ENCODE measurements around the gene FBXW8.

GRCh38 chr12:117080661-117081144 lies 170.0 kb downstream of the FBXW8 start:
- TF ChIP-seq EZH2 (IDR thresholded peaks at IDR 0.05; ENCODE audit: borderline replicate concordance, low read length) (no peak), CTCF (conservative IDR thresholded peaks at IDR 0.05 in 1 of 2, IDR thresholded peaks at IDR 0.05 in 1 of 2; ENCODE audit: extremely low read depth in 1 of 2, insufficient read depth in 1 of 2, low read depth in 1 of 2, low read length in 2 of 2) (no peak)

Data from mammary epithelial cell (primary cell).